ENCODE measurements around the gene GAD1.

Gene GAD1

DNA sequence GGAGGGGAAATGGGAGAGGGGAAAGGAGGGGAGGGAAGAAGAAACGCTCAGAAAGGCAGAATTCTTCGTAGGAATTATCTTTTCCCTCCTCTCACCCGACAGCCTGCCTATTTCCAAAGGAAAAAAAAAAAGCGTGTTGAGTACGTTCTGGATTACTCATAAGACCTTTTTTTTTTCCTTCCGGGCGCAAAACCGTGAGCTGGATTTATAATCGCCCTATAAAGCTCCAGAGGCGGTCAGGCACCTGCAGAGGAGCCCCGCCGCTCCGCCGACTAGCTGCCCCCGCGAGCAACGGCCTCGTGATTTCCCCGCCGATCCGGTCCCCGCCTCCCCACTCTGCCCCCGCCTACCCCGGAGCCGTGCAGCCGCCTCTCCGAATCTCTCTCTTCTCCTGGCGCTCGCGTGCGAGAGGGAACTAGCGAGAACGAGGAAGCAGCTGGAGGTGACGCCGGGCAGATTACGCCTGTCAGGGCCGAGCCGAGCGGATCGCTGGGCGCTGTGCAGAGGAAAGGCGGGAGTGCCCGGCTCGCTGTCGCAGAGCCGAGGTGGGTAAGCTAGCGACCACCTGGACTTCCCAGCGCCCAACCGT is at the start of gene GAD1:
Gene GAD1 (plus strand): TSS at position 384 of the 589 bp plus-strand sequence. CDS start 1,705 bp downstream, outside the sequence.
- DNase-seq (ENCODE audit: low read depth), result no peak

- DNase-seq (ENCODE audit: low read depth), result peak; percentile 13
Observed at GRCh38 chr2:170770008-170770605, 46.6 kb upstream of the GAD1 start, which contains the start of gene ERICH2. TSS of gene ERICH2 (plus strand) at chr2:170770378. CDS start at chr2:170770682, 304 bp downstream.

GRCh38 chr2:170770606-170771420 is 45.9 kb upstream of the GAD1 start:
- peak; percentile 13 for DNase-seq (ENCODE audit: low read depth)

- no peak for DNase-seq (ENCODE audit: low read depth)
Observed at GRCh38 chr2:170771421-170771937, 45.2 kb upstream of the GAD1 start.

DNA sequence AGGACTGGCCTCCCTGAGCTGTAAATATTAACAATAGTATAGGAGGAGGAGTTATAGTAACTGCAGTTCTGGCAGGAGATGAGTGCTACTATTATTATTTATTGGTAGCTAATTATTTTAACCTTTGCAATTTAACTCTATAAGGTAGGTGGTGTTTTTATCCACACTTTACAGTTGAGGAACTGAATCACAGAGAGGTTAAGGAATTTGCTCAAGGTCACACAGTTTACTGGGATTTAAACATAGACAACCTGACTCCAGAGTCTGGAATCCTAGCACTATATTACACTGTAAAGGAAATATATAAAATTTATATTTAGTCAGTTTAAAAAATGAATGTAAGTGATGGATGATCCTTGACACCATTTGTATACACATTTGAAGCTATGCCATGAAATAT is 44.4 kb upstream of the GAD1 start:
- DNase-seq (ENCODE audit: low read depth), result no peak

DNA sequence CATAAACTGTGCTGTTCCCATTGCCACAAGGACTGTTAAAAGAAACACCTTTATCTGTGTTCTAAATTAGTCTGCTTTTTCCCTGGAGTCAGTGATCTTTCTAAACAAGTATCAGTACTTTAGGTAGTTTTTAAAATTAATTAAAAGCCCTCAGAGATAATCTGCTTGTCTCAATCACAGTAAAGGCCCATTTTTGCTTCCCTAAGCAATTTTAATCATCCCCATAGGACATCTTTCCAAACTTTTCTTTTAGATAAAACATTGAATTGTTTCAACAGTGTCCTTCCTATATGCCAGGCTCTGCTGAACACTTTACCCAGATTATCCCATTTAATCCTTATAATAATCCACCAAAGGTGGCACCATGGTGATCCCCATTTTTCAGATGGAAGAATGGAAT is 42.6 kb upstream of the GAD1 start:
- no peak for DNase-seq (ENCODE audit: low read depth)

DNA sequence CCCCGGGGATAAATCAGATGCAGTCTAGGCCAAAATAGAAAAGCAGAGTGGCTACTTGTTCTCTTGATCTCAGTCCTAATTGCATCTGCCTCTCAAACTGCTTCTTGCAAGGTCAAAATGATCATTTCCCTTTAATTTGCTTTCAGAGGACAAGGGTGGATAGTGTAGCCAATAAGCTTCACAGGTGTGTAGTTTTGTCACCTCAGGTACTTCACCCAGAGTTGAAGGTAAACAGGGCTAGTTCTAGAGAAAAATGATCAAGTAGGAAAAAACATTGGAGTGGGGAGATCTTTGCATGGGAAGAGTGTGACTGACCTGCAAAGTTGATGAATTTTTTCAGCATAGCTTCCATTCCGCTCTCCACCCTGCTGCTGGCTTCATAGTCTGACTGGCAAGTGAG is 37.8 kb upstream of the GAD1 start:
- no peak for DNase-seq (ENCODE audit: low read depth)

- no peak for DNase-seq (ENCODE audit: low read depth)
Observed at GRCh38 chr2:170779304-170779703, 37.4 kb upstream of the GAD1 start.

- DNase-seq (ENCODE audit: low read depth), result no peak
Observed at GRCh38 chr2:170782673-170783072, 34.0 kb upstream of the GAD1 start.

- no peak for DNase-seq (ENCODE audit: low read depth)
Observed at GRCh38 chr2:170783549-170783948, 33.1 kb upstream of the GAD1 start.

- no peak for DNase-seq (ENCODE audit: low read depth)
Observed at GRCh38 chr2:170798996-170799395, 17.7 kb upstream of the GAD1 start.

GRCh38 chr2:170806548-170806947 is 10.1 kb upstream of the GAD1 start:
- no peak for DNase-seq (ENCODE audit: low read depth)

- no peak for DNase-seq (ENCODE audit: low read depth)
Observed at GRCh38 chr2:170812710-170813600, 3.7 kb upstream of the GAD1 start.

DNA sequence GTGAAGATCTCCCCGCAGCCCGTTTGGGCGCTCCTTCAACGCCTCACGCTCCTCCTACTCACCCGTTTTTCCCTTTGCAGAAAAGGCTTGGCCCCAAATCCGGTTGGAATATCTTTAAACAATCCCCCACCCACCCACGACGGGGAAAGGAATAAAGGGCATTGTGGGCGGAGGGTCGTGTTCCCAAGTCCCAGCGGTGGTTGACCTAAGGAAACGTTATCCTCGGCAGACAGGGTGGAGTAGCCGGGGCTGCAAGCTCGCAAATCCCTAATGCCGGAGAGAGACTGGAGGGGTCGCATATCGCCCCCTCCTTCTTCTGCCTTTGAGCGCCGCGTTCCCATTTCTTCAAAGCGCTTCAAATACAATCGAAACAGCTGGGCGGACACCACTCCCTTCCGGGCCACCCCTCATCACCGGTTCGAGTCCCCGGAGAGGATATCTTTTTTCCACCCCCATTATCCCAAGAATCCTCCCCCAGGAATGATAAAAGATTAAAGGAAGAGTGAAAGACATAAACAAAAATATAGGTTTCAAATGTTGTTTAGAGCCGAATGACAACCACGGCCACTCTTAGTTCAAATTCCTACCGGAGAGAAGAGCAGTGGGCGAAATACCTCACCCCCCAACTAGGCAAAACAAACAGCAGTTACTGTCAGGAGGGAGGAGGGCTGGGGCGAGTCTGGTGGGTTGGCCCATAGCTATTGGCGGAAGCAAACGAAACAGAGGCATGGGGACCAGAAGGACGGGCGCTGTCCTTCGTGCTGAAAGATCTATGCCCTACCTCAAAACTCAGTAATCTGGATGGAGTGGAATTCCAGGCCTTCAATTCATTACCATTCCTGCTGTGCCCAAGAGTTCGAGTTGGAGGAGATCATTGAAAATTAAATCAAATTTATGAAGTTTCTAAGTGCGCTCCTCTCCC is 2.8 kb upstream of the GAD1 start:
- DNase-seq (ENCODE audit: low read depth), result no peak

DNA sequence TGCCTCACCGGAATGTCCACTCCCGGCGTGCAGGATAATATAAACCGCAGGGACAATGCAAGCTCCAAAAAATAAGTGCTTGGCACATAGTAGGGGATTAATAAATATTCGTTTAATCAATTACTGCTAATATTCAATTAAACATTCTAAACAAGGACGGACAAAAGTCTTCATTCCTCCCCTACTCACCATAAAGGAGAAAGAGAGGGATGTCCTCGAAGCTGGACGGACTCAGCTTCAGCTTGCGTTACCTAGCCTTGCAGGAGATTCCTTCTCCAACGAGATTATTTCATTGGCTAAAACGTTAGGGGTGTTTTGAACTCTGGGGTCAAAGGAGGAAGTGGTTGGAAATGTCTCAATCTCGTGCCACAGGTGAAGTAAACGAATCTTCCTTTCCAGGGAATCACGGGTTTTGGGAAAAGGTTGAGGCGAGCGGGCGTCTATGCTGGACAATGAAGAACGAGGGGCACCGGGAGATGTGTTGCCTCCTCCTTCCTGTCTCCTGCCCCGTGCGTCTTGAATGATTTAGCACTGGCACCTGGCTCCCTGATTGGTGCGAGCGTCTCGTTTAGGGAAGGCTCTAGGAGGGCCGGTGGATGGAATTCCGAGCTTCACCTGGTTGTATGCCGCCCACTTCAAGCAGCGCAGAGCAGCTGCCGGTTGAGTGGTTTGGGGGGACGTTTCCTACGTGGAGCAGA is 2.0 kb upstream of the GAD1 start:
- no peak for DNase-seq (ENCODE audit: low read depth)

DNA sequence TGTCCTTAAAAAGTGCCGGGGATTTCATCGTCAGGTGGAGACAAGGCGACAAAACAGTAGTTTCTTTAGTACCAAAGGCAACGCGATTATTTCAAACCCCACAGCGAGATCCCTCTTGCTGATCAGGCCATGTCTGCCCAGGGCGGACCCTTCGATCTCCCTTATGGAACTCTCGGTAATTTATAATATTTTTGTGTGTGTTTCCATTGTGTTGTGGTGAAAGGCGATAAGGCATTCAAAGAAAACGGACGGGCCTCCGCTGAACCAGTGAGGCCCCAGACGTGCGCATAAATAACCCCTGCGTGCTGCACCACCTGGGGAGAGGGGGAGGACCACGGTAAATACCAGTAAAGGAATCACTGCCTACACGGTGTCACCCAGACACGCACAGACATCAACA is 1.4 kb upstream of the GAD1 start:
- DNase-seq (ENCODE audit: low read depth), result no peak

GRCh38 chr2:170815746-170816503 is 762 bp upstream of the GAD1 start:
- peak; percentile 31 for DNase-seq (ENCODE audit: low read depth)

- no peak for DNase-seq (ENCODE audit: low read depth)
Observed at GRCh38 chr2:170817093-170818035, 677 bp downstream of the GAD1 start.
